ENCODE results near the gene ADPRM.

DNA sequence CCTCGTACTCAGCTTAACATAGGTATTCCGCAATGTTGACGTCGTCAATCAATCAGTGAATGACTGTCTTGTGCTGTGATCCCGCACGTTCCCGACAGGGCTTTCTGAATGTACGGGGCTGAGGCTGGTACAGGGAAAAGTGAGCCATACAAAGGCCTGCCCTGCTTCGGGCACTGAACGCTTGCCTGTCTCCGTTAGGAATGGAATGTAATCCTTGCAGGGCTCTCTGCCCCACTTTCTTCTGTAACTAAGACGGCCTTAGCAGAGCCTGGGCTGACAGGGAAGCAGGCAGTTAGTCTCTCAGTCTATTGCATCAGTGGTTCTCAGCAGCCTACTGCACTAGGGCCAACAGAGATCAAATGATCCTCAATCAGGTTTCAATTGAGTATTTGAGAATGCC is 24.1 kb upstream of the ADPRM start:
- TF ChIP-seq, protein P1, sequence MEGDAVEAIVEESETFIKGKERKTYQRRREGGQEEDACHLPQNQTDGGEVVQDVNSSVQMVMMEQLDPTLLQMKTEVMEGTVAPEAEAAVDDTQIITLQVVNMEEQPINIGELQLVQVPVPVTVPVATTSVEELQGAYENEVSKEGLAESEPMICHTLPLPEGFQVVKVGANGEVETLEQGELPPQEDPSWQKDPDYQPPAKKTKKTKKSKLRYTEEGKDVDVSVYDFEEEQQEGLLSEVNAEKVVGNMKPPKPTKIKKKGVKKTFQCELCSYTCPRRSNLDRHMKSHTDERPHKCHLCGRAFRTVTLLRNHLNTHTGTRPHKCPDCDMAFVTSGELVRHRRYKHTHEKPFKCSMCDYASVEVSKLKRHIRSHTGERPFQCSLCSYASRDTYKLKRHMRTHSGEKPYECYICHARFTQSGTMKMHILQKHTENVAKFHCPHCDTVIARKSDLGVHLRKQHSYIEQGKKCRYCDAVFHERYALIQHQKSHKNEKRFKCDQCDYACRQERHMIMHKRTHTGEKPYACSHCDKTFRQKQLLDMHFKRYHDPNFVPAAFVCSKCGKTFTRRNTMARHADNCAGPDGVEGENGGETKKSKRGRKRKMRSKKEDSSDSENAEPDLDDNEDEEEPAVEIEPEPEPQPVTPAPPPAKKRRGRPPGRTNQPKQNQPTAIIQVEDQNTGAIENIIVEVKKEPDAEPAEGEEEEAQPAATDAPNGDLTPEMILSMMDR (IDR thresholded peaks at IDR 0.05), result no peak
- no peak for TF ChIP-seq POLR2A (IDR thresholded peaks at IDR 0.05)

Data from right lobe of liver (tissue), 4 donors.